Measurements from ENCODE around the gene PPP1R12A. TPM values are rescaled to one million over a fixed set of nuclear protein-coding genes. Genes with fewer than 3 reads are reported as not detected.
A peak's percentile ranks its signal among the peaks of the same experiment; 100 is the strongest.

The PPP1R12A gene
- total and polyA plus RNA-seq, 4 donors, result 13.2 to 250 (median 38.2) TPM

GRCh38 chr12:79841248-79841877 lies 93.5 kb downstream of the PPP1R12A start:
- Histone ChIP-seq H3K36me3 (ENCODE audit: control insufficient read depth in 4 of 4, insufficient read depth in 4 of 4, low read length in 4 of 4) (peaks cover 0 to 30% (median 11%) of the 10 kb centered on the region in 4 donors), H3K9me3 (ENCODE audit: control insufficient read depth in 4 of 4, insufficient read depth in 3 of 4, low read length in 3 of 4) (peaks cover 0 to 7% (median 3%) of the 10 kb centered on the region in 4 donors), H3K4me3 (no peak overlapping the region), H3K27me3 (ENCODE audit: control insufficient read depth in 3 of 3, insufficient read depth in 3 of 3, low read length in 2 of 3) (no peaks in the 10 kb centered on the region), H3K4me1 (ENCODE audit: control insufficient read depth in 5 of 5, insufficient read depth in 5 of 5, low read length in 5 of 5) (peaks cover 0 to 18% (median 0%) of the 10 kb centered on the region in 5 donors), H3K9ac (ENCODE audit: insufficient read depth in 1 of 2, low read length in 2 of 2) (no peak overlapping the region), H3K27ac (ENCODE audit: low read depth in 1 of 2, low read length in 1 of 2) (peak overlapping the region; percentile 9 to 54)
- WGBS, 2 donors, result 78 to 79% methylated on average over 4 of the region's 4 CpGs
- ATAC-seq (ENCODE audit: insufficient read depth, low FRiP score) (no peak), DNase-seq (peak in 1 of 3 donors; percentile 16)
- no peak for TF ChIP-seq CTCF (IDR thresholded peaks at IDR 0.05; ENCODE audit: control extremely low read depth, extremely low read depth)

- Histone ChIP-seq H3K9me3 (ENCODE audit: control insufficient read depth in 4 of 4, insufficient read depth in 3 of 4, low read length in 3 of 4) (peaks cover 0 to 7% (median 3%) of the 10 kb centered on the region in 4 donors), H3K36me3 (ENCODE audit: control insufficient read depth in 4 of 4, insufficient read depth in 4 of 4, low read length in 4 of 4) (peaks cover 0 to 25% (median 9%) of the 10 kb centered on the region in 4 donors), H3K9ac (ENCODE audit: insufficient read depth in 1 of 2, low read length in 2 of 2) (no peak overlapping the region), H3K4me3 (no peak overlapping the region), H3K27me3 (ENCODE audit: control insufficient read depth in 3 of 3, insufficient read depth in 3 of 3, low read length in 2 of 3) (no peaks in the 10 kb centered on the region), H3K27ac (ENCODE audit: low read depth in 1 of 2, low read length in 1 of 2) (no peak overlapping the region), H3K4me1 (ENCODE audit: control insufficient read depth in 5 of 5, insufficient read depth in 5 of 5, low read length in 5 of 5) (peaks cover 0 to 23% (median 0%) of the 10 kb centered on the region in 5 donors)
- WGBS, 2 donors, result 98% methylated on average over 3 of the region's 3 CpGs
- no peak for ATAC-seq (ENCODE audit: insufficient read depth, low FRiP score)
- TF ChIP-seq CTCF (IDR thresholded peaks at IDR 0.05; ENCODE audit: control extremely low read depth, extremely low read depth), result no peak
- DNase-seq, result no peak
These were observed 96.5 kb downstream of the PPP1R12A start for GRCh38 chr12:79838359-79838758.

- Histone ChIP-seq H3K4me1 (ENCODE audit: control insufficient read depth in 5 of 5, insufficient read depth in 5 of 5, low read length in 5 of 5) (peaks cover 0 to 25% (median 0%) of the 10 kb centered on the region in 5 donors), H3K9ac (ENCODE audit: insufficient read depth in 1 of 2, low read length in 2 of 2) (no peak overlapping the region), H3K36me3 (ENCODE audit: control insufficient read depth in 4 of 4, insufficient read depth in 4 of 4, low read length in 4 of 4) (peaks cover 0 to 17% (median 8%) of the 10 kb centered on the region in 4 donors), H3K4me3 (no peak overlapping the region), H3K27me3 (ENCODE audit: control insufficient read depth in 3 of 3, insufficient read depth in 3 of 3, low read length in 2 of 3) (no peaks in the 10 kb centered on the region), H3K27ac (ENCODE audit: low read depth in 1 of 2, low read length in 1 of 2) (no peak overlapping the region), H3K9me3 (ENCODE audit: control insufficient read depth in 4 of 4, insufficient read depth in 3 of 4, low read length in 3 of 4) (peaks cover 0 to 7% (median 3%) of the 10 kb centered on the region in 4 donors)
- TF ChIP-seq CTCF (IDR thresholded peaks at IDR 0.05; ENCODE audit: control extremely low read depth, extremely low read depth), result no peak
- no peak for DNase-seq
- WGBS, 2 donors, result 92 to 93% methylated on average over 5 of the region's 5 CpGs
- no peak for ATAC-seq (ENCODE audit: insufficient read depth, low FRiP score)
These were observed 97.3 kb downstream of the PPP1R12A start for GRCh38 chr12:79837575-79837974.
